HK-2 (cell line): ENCODE measurements around the gene FYB1.
"Not testable (repeated sequence)": the region's sequence is repeated elsewhere in the genome, so short reads cannot be mapped to it uniquely, and the experiment has no call there.

Source experiments
- DNase-seq: peaks from one replicate; pipeline ENCODE4 v3.0.0-alpha.2; 2018; ENCODE audit not compliant: unreplicated experiment

Gene FYB1

DNA sequence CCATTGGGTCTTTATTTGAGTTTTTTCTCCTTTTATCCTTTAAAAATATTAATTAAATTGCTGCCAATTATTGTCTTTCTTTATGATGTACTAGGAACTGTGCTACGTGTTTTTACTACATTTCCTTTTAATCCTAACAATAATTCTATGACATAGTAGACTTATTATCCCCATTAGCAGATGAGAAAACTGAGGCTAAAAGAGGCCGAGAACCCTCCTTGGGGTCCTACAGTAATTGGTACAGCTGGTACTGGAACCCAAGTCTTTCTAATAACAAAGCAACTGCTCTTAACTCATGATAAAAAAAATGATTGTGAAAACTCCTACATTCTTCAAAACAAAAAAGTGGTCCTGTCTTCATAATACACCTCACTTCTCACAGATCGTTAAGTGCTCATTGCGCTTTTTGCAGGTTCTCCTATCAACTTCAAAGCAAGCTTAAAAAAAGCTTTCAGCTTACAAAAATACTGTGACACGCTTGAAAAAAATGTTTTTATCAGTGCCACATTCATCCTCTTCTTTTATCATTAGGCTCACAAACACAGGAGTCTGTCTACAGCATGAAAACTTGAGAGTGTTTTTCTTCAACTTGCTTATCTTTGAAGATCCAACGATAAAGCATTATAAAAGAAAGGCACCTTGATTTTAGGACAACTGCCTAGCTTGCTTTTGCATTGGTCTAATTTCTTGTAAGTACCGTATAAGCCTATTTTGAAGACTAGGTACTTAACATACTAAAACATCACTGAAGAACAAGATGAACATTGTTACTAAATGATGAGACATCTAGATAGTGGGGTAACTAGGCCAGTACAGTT is 32.4 kb downstream of the FYB1 start:
- no peak for DNase-seq

DNA sequence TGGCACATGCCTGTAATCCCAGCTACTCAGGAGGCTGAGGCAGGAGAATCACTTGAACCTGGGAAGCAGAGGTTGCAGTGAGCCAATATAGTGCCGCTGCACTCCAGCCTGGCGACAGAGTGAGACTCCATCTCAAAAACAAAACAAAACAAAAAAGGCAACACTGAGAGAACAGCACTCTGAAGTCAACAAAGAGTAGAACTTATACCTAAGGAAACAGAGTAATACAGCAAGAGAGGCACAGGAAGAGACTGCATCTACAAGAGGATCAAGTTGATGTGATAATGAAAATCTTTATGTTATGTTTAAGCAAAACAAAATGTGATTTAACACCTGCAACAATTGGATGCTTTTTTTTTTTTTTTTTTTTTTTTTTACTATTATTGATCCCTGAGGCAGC is 33.1 kb downstream of the FYB1 start:
- DNase-seq, result no peak

DNA sequence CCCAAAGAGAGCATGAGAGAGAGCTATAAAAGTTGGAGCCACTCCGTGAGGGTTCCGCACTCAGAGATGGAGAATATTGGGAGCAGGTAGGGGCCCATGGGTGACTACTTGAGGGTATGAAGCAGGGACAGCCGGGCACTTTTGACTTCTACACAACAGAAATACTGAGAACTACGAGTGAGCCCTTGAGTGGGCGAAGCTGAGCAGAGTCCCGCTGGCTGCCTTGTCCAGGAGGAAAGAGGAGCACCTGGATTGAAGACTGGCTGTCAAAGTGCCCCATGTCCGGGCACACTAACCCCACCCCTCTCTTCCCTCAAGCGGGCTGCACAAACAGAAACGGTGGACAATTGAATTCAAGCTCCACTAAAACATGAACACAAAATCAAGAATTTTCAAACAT is 33.6 kb downstream of the FYB1 start:
- no peak for DNase-seq

DNA sequence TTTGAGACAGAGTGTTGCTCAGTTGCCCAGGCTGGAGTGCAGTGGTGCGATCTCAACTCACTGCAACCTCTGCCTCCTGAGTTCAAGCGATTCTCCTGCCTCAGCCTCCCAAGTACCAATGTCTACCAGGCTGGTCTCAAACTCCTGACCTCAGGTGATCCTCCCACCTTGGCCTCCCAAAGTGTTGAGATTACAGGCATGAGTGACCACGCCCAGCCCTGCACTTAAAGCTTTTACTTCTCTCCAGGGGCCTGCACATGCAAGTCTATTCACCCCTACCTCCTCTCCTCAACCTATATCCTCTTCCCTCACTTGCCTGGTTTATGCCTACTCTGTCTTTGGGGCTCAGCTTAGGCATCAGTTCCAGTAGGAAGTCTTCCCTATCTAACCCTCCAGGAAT is 39.8 kb downstream of the FYB1 start:
- not testable (repeated sequence) for DNase-seq

DNA sequence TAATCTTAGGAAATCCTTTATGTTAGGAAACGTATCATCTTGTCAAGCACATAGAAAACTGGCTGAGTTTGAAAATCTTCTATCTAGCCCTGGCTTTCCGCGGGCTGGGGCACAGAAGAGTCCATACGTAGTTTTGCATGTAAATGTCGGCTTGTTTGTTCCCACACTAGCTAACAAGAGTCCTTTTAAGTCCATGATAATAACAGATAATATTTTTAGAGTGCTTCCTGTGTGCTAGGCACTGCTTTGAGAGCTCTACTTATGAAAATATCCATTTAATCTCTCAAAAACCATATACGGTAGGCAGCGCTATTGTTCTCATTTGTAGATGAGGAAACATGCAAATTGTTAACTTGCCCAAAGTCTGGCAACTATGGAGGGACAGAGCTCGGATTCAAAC is 40.5 kb downstream of the FYB1 start:
- no peak for DNase-seq

DNA sequence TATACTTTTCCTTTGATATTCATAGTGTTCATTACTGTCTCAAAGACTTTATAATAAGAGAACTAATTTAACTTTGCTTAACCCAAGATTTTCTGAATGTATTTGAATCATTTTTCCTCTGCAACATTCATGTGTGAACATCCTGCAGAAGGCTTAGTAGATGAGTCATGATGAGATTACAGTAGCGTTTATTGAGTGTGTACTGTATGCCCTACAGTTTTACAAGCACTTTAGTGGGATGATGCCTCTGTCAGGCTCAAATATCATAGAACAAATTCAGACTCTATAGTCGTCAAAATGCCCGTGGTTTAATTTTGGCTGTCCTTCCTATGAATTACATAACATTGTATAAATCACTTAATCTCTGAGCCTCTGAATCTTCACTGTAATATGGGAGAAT is 41.2 kb downstream of the FYB1 start:
- DNase-seq, result no peak

DNA sequence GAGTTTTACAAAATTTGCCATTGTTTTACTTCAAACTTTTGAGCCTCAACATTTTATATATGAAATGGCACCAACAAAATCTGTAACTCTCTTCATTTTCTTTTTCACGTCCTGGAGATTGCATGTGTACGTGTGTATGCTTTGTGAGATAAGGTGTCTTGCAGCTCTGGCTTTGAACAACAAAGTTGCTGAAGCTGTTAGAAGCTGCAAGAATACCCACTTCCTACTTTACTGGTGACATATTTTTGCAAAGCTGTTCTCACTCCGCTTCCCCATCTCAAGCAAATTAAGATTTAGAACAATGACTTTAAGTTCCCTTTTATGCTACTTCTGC is 41.8 kb downstream of the FYB1 start:
- no peak for DNase-seq

DNA sequence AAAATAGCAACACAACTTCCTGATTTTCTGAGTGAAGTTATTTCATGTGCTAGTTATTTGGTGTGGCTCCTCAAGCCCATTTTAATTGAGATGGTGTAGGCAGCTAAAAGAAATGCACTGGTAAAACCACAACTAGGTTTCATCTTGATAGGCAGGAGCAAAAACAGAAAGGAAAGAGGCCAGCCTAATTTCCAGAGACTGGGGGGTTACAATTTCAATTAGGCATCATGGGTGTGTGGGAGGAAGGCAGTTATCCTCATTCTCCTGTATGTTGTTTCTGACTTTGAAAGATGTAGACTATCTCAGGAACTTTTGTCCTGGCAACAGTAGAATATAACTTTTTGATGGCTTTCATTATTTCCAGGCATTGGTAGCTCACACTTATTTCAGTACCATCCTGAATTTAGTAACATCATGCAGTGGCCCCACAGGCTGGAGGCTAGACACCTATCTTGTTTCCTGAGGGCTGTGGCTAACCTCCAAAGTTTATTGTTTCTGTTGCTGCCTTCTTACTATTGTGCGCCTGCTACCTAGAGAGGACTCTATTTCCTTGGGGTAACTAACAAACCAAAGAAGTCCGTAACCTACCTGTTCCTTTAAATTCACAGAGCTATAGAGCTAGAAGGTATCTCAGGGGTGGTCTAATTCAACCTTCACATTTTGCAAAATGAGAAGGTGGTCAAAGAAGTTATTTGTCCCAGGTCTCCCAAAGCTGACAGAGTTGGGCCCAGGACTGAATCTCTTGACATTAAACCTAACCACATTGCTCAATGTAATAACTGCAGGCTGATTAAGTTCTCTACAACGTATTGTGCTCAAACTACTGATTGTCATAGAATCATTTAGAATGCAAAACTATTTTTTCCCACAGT is 42.4 kb downstream of the FYB1 start:
- DNase-seq, result no peak

DNA sequence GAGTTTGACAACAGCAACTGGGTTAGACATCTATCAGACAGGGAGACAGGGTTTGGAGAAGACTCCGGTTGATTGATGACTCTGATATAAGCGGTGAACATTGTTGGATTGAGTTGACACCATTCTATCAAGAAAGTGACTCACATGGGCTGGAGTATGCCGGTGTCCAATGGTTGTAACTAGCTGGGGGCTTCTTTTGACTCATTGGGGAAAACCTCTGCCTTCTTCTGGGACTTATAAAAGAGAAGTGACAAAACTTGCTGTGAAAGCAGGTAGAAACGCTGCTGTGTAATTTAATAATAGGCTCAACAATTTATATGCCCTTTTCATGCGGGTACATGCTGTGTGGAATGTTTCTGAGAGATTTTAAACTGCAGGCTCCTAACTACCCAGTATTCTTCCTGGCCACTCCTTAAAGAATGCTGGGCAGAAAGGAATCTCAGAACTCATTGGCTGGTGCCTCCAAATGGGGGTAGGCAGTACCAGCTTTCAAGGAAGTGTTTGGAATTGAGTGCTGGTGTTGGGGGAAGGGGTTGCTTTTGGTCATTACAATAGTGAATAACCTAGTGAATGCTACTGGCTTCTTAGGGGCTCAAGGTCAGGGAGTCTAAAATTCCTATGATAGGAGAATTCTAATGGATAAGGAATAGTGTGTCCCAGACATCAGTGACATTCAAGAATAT is 43.9 kb downstream of the FYB1 start:
- DNase-seq, result no peak

DNA sequence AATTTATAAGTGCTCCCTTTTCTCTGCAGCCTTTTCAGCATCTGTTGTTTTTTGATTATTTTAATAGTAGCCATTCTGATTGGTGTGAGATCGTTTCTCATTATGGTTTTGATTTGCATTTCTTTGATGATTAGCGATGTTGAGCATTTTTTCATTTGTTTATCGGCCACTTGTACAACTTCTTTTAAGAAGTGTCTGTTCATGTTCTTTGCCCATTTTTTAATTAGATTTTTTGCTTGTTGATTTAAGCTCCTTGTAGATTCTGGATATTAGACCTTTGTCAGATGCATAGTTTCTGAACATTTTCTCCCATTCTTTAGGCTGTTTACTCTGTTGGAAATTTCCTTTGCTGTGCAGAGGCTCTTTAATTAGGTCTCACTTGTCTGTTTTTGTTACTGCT is 46.3 kb downstream of the FYB1 start:
- DNase-seq, result no peak

DNA sequence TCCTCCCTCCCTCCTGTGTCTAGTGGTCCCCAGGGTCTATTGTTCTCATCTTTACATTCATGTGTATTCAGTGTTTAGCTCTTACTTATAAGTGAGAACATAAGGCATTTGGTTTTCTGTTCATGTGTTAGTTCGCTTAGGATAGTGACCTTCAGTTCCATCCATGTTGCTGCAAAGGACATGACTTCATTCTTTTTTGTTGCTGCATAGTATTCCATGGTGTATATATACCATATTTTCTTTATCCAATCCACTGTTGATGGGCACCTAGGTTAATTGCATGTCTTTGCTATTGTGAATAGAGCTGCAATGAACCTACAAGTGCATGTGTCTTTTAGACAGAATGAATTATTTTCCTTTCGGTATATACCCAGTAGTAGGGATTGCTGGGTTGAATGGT is 46.8 kb downstream of the FYB1 start:
- DNase-seq, result no peak

DNA sequence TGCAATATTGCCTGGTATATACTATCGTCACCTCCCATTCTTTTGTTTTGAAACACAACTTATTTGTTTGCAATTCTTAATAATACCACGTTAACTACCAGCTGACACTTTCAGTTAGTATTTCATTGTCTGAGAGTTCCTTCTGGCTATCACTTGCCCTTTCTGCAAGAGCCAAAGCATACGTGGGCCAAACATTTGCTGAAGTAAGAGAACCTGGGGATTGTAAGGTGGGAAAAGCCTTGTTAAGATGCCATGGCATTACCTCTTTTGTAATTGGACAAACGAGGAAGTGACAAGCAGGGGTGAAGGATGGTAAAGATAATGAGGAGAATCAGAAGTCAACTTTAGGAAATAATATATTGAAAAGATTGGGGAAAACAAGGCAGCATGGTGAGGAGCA is 47.7 kb downstream of the FYB1 start:
- no peak for DNase-seq

DNA sequence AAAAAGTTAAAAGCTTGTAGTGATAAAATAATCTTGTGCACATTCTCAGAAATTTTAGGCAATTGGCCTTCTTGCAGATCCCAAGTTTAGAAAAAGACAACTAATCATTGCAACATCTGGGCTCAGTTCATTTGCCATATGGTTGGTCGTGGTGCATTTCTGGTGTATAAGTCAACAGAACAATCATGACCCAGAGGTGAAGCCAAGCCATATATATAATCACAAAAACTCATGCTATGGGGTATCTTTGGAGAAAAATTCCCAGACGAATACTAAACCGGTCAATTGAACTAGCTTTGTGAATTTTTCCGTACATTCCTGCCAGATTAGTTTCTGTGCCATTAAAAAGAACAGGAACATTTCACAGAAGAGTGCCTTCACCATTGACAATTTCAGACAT is 50.3 kb downstream of the FYB1 start:
- DNase-seq, result no peak

DNA sequence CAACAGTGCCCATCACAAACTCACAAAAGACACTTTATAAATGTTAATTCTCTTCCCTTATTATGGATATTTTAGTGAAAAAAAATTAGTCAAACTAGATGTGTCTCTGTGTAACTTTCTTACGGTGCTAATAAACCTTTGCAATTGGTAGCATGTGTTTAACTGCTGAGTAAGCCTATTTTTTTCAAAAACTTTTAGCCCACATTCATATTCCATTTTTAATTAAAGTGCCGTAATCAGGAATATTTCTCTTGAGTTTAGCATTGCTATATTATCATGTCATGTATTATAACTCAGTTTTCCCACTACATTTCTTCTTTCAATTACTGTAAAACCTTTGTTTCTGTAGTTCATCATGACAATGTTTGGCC is 51.4 kb downstream of the FYB1 start:
- no peak for DNase-seq

DNA sequence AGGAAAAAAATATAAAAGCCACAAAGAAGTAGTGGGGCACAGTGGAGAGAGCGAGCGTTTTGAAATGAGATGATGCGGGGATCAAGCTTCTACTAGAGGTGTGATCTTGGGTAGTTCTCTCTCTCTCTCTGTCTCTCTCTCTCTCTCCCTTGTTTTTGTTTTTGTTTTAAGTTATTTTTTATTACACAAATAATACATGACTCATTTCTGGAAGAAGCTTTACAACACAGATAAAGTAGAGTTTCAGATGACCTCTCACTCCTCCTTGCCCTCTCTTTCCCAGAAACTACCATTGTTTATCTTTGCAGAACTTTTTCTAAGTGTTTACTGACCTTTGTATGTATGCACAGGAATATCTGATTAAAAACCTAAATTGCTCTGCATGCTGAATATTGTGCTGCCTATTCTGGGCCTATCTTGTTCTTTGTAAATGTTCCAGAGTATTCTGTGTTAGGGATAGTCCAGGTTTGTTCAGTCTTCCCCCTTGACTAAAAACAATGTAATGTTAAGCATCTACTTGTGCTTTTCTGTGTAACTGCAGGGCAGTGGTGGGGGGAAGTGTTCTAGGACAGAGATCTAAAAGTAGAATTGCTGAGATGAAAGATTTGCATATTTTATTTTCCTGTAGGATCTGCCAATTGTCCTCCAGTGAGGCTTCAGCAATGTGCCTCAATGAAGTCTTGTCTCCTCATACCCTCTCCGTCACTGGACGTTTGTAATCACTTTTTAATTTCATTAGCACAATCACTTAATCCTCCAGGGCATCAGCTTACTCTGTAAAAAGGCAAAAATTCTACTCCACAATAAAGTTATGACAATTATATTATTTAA is 52.0 kb downstream of the FYB1 start:
- no peak for DNase-seq

DNA sequence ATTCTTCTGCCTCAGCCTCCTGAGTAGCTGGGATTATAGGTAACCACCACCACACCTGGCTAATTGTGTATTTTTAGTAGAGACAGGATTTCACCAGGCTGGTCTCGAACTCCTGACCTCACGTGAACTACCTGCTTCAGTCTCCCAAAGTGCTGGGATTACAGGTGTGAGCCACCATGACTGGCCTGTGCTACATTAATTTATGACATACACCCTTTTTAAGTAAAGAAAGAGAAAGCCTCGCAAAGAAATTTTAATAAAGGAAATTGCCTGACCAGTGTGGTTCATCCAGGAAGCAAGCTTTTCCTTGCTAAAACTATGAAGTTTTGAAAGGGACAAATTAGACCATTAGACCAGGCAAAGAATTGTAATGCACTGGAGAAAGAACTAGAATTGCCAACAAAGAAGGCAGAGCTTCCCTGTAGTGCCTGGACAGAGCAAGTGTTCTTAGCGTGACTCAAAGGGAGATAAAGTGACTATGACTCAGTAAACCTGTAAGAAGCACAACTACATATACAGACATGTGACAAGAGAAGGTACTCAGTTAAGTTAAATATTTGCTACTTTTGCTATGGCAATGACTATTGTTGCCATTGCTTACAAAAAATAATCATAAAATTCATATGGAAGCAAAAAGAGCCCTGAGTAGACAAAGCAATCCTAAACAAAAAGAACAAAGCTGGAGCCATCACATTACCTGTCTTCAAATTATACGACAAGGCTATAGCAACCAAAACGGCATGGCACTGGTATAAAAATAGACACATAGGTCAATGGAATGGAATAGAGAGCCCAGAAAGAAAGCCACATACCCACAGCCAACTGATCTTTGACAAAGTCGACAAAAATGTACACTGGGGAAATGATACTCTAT is 54.6 kb downstream of the FYB1 start:
- DNase-seq, result no peak

DNA sequence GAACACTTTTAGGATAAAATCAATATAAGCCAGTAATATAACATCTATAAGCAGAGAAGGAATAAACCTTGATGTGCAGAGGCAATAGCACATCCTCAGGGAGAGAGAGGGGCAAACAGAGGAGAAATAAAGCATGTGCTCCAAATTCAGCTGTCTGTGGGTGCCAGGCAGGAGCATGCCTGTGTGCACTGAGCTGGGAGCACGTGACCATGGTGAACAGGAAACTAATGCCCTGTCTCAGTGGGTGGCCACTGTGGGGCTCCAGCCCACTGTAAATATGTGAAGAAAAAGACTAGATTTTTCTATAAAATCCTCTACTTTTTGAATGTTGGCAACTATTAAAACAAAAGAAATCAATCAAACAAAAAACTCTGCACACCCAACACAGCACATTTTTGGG is 55.3 kb downstream of the FYB1 start:
- DNase-seq, result no peak

DNA sequence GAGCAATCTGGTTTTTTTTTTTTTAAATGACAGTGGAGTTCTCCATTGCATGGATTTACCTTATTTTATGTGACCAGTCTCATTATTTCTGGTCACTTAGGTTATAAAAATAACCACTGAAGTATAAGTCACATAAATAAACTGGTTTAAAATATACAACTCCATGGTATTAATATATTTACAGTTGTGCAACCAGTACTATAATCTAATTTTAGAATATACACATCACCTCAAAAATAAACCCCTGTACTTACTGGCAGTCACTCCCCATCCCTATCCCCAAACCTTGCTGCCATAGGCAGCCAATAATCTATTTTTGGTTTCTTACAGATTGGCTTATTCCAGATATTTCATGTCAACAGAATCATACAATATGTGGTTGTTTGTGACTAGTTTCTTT is 57.8 kb downstream of the FYB1 start:
- DNase-seq, result no peak

DNA sequence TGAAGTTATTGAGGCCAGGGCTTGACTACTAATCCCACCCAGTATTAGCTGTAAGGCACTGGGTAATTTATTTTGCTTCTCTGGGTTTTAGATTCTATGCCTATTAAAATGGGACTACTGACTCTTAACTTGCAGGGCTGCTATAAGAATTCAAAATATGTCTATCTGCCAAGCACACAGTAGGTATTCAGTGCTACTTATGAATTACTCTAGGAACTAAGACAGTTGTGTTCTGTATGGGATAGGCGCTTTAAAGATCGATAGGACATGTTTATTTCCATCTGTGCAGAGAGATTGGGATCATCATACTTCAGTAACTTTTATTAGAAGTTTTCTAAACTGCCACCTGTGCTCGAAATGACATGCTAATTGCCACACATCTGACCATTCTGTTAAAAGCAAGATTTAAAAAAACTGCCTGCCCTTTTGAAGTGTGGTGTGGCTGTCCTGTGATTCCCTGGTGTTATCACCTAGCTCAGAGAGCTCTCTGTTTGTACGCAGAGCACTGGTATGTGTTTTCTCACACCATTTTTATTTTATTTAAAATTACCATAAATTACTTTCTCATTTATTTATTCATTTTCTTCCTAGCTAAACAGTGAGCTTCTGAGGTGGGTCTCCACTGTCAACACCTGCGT is 58.7 kb downstream of the FYB1 start:
- no peak for DNase-seq

DNA sequence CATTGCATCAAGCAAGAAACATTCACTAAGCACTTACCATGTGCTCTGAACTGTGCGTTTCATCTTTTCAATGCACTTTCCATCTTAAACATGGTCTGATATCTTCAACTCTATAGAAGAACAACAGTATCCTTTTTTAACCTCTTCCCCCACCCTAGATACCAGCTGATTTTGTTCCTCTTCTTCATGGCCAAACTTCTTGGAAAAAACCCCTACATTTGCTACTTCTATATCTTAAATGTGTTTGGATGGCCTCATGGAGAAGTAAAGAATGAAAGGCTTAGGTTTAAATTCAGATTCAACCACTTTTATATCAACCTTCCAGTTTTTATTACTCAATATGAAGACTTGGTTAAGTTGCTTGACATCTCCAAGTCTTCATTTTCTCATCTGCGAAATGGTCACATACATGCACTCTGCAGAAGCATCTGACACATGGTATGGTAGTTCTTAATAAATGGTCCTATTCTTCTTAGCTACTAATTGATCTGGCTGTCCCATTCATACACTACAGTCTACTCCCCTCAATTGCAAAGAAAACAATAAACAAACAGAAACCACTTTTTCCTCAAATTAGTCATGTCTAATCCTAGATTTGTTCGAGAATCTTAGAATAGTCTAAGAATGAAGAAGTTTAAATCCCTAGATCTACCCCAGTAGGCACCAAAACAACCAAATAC is 59.4 kb downstream of the FYB1 start:
- DNase-seq, result no peak
